ENCODE data around the gene ADSL. TPM values are rescaled to one million over a fixed set of nuclear protein-coding genes. Genes with fewer than 3 reads are reported as not detected.
A peak's percentile ranks its signal among the peaks of the same experiment; 100 is the strongest.

ADSL gene
- polyA plus RNA-seq, 3 donors = 104 to 111 (median 104) TPM

GRCh38 chr22:40422558-40423309, 76.4 kb downstream of the ADSL start:
- no peak for DNase-seq (ENCODE audit: extremely low read depth in 1 of 11, low read depth in 9 of 11, low spot score in 4 of 11)

DNA sequence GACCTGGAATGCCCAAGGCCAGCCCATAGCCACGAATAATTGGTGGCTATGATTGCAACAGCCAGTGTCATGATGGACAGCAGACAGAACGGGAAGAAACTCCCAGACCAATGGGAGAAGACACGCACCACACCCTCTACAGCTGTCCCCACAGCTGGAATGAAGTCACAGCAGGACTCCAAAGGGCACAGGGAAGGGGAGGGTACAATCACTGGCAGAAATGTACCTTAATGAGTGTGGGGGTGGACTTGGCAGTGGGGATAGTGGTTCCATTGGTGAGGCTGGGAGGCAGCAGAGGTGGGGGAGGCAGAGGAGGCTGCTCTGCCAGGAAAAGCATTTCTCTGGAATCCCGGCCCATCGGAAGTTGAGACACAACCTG, 77.0 kb downstream of the ADSL start:
- DNase-seq (ENCODE audit: extremely low read depth in 1 of 11, low read depth in 9 of 11, low spot score in 4 of 11) = no peak

DNA sequence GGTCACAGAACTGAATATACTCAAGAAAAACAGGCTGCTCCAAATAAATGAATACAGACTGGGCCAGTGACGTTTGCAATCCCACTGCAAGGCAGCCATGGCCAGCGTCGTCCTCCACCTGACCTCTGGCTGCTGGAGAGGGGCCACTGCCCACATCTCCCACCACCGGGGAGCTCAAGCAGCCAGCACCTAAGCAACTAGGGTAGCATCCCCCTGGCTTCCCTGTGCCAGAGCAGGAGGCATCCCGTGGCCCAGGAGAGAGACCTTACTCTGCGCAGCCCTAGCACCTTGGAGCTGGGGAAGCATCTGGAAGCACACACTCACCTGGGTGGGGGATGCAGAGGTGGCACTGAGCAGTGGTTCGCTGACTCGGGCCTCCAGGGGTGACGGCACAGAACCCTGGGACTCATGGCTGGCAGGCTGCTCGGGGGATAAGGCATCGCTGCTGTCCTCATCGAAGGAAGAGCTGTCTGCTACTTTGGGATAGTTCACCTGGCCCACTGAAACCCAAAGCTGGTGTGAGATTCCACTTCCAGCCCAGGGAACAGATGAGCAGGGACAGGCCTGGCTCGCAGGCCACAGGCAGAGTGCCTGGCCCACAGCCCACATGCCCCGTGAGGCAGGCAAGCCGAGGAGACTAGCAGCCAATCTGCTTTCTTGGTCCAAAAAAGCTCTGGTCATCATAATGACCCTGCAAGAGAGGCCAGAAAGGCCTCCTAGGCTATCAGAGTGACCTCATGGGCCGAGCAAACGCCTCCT, 77.8 kb downstream of the ADSL start:
- no peak for DNase-seq (ENCODE audit: extremely low read depth in 1 of 11, low read depth in 9 of 11, low spot score in 4 of 11)

DNA sequence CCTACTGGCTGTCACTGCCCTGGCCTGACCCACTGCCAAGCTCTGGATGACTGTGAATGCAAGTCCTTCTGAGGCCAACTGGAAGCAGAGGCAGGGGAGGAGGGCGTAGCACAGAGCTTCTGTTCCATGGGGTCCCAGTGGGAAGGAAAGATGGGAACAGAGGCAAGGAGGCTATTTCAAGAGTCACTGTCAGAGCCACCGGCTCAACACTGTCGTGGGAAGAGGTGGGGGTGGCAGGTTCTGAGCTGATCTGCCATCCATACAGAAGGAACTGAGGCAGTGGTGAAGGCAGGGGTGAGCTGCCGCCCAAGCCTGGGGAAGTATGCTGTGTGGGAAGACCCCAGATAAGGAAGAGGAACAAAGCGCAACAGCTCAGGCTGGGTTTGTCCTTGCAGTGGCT, 78.8 kb downstream of the ADSL start:
- no peak for DNase-seq (ENCODE audit: extremely low read depth in 1 of 11, low read depth in 9 of 11, low spot score in 4 of 11)

DNA sequence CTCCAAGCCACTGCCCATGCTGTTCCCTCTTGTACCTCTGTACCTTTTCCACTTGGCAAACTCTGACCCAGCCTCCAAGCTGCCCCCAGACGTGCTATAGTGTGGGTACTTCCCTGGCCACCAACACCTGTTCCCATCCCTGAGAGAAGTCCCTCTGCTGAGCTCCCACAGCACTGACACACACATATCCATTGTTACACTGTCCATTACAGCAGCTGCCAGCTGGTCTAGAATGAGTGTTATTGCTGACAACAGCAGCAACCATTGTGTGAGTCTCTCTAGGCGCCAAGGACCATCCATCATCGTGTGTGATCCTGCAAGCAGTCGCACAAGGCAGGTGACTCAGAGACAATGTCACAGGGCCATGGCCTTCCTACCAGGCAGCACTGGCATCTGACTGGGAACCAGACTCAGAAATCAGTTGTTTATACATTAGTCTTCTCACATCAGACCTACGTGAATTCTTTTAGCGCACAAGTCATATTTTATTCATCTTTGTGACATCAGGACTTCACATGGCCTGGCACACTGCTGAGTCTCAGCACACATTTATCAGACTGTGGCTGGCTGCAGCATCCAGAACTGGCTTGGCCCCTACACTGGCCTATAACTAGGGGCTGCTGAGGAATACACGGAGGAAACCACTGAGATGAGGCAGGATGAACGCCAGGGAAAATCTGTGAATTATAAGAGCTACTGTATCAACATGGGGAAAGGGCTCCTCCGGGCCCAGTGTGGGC, 80.5 kb downstream of the ADSL start:
- no peak for DNase-seq (ENCODE audit: extremely low read depth in 1 of 11, low read depth in 9 of 11, low spot score in 4 of 11)

DNA sequence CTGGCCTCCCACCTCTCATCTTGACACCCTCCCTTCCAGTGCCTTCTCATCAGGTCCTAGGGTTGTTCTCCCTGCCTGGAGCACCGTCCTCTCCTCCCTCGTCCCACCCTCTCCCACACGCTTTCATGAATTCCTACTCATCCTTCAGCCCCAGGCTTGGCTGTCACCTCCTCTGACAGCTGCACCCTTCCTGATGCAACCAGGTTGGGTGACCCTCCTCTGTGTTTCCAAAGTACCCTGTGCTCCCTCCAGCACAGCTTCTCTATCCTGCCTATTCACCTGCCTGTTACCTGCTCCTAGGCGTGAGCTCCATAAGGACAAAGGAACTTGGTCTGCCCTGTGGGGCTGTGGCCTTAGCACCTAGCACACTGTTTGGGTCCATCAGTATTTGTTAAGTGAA, 82.5 kb downstream of the ADSL start:
- DNase-seq (ENCODE audit: extremely low read depth in 1 of 11, low read depth in 9 of 11, low spot score in 4 of 11) = no peak

GRCh38 chr22:40429481-40429880, 83.2 kb downstream of the ADSL start:
- DNase-seq (ENCODE audit: extremely low read depth in 1 of 11, low read depth in 9 of 11, low spot score in 4 of 11) = no peak

DNA sequence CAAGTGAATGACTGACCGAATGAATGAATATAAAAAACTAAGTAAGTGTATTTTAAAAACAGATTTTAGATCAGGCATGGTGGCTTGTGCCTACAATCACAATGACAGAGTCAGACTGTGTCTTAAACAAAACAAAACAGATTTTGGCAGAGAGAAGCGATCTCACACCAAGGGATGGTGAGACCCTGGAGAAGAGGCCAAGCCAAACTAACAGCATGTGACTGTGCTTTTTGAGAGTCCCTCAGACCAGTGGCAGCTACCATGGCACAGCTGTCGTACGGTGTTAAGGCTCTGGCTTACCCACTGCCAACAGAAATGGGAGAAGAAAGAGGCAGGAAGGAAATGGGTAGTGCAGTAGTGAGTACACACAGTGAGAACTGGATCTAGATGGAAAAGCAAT, 84.7 kb downstream of the ADSL start:
- no peak for DNase-seq (ENCODE audit: extremely low read depth in 1 of 11, low read depth in 9 of 11, low spot score in 4 of 11)

GRCh38 chr22:40432157-40432556, 85.9 kb downstream of the ADSL start:
- DNase-seq (ENCODE audit: extremely low read depth in 1 of 11, low read depth in 9 of 11, low spot score in 4 of 11) = no peak

DNA sequence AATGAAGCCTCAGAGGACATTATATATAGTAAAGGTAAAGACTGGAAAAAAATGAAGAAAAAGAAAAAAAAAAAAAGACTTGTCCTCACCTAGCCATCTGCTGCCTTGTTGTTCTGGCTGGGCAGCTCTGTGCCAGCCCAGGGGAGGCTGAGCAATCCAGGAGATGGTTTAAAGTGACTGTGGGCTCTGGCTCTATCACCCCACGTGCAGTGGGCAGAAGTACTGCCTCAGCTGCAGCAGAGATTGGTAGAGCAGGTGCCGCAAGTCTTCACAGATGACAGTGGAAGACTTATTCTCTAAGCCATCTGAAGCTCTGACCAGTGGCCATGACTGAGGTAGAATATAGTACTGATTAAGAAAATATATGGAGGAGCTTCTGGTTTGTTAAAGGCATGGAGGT, 86.3 kb downstream of the ADSL start:
- no peak for DNase-seq (ENCODE audit: extremely low read depth in 1 of 11, low read depth in 9 of 11, low spot score in 4 of 11)

DNA sequence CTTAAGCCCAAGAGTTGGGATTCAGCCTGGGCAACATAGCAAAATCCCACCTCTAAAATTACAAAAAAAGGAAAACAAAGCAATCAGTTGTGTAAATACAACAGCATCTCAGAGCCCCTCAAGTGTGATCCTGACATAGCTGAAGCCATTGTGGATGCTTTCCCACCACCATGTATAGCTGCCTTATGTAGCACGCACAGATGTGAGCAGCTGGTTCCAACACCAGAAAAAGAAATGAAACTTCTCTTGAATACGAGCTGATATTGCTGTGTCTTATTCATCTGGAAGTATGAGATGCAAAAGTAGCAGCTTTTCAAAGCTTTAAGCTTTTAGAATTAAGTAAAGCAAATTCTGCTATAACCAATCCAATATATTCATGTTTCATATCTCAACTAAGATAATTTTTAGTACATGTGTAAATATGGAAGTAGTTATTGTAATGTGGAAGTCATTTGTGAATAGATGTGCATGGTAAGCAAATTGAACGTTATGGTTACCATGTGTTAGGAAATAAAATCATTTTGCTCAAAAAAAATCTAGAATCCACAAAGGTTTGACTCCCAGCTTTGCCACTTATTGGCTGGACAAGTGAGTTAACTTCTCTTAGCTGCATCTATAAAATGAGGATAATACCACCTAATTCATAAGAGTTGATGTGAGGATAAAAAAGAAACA, 87.3 kb downstream of the ADSL start:
- DNase-seq (ENCODE audit: extremely low read depth in 1 of 11, low read depth in 9 of 11, low spot score in 4 of 11) = no peak

GRCh38 chr22:40434106-40434505, 87.8 kb downstream of the ADSL start:
- no peak for DNase-seq (ENCODE audit: extremely low read depth in 1 of 11, low read depth in 9 of 11, low spot score in 4 of 11)

DNA sequence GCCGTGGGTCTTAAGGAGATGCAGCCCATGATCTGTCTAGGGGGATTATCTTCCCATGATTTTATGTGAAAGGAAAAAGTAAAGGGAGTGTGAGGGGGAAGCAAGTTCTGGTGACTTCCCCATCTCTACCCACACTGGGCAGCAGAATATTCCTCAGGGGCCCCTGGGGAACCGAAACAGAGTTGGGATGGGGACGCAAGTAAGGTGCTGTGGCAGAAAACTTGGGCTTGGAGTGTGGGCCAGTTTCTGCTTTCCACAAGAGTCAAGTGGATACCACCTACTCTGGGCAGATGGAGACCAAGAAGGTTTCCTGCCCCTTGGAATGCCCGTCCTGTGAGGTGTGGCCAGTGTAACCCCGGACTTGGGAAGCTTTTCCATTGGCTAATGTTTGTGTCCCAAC, 88.4 kb downstream of the ADSL start:
- no peak for DNase-seq (ENCODE audit: extremely low read depth in 1 of 11, low read depth in 9 of 11, low spot score in 4 of 11)

- DNase-seq (ENCODE audit: extremely low read depth in 1 of 11, low read depth in 9 of 11, low spot score in 4 of 11) = peak in 7 of 11 donors; percentile 37 to 65 (median 45)
Observed at GRCh38 chr22:40436505-40437431, 90.5 kb downstream of the ADSL start.

Other genes starting within 250 kb of the ADSL start
- 10 to 100 TPM; 12.2 to 15.7 (median 13.9) TPM for gene TNRC6B, start 168.6 kb upstream of the ADSL start, polyA plus RNA-seq (ENCODE audit: insufficient read length in 3 of 3)
- 10 to 100 TPM; 54.0 to 88.8 (median 79.1) TPM for gene SGSM3, start 24.1 kb downstream of the ADSL start, polyA plus RNA-seq (ENCODE audit: insufficient read length in 3 of 3)

Data from renal cortex interstitium (tissue), 11 donors.